Esophagus squamous epithelium (tissue), 4 donors: ENCODE measurements around the gene AGT.

Experiments
- POLR2A ChIP-seq, 4 donors: fragments of 450-650 bp; IDR thresholded peaks; one replicate each; pipeline ENCODE4 v1.6.1; 2017; ENCODE audit warnings: antibody characterized with exemption in 4 of 4, mild to moderate bottlenecking in 4 of 4, moderate library complexity in 3 of 4
- TF ChIP-seq, protein P1 (sequence below), 6 experiments: fragments of 450-650 bp in 4 of 6; fragments of 200-600 bp in 2 of 6; sonication (generic) in 2 of 6; IDR thresholded peaks; one replicate each; pipeline ENCODE4 v1.5.1; 2016 to 2019; ENCODE audit warnings: antibody characterized with exemption in 6 of 6, mild to moderate bottlenecking in 4 of 6, moderate library complexity in 4 of 6

DNA sequence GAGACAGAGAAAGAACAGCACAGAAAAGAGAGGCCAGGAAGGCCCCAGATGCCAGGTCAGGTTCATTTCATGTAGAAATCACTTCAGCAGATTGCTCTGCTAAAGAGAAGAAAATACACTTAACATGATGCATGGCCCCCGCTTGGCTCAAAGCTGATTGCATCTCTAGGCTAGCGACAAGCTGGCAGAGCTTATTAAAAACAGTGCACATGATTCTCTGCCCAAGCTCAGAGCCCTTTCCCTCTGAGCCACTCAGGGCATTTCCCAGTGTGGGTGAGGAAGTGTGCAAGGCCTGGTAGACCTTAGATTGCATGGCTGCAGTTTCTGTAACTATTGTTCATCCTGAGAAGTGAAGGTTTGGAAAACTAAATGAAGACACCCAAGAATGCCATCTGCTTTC lies 30.0 kb upstream of the AGT start:
- TF ChIP-seq, protein P1, sequence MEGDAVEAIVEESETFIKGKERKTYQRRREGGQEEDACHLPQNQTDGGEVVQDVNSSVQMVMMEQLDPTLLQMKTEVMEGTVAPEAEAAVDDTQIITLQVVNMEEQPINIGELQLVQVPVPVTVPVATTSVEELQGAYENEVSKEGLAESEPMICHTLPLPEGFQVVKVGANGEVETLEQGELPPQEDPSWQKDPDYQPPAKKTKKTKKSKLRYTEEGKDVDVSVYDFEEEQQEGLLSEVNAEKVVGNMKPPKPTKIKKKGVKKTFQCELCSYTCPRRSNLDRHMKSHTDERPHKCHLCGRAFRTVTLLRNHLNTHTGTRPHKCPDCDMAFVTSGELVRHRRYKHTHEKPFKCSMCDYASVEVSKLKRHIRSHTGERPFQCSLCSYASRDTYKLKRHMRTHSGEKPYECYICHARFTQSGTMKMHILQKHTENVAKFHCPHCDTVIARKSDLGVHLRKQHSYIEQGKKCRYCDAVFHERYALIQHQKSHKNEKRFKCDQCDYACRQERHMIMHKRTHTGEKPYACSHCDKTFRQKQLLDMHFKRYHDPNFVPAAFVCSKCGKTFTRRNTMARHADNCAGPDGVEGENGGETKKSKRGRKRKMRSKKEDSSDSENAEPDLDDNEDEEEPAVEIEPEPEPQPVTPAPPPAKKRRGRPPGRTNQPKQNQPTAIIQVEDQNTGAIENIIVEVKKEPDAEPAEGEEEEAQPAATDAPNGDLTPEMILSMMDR (IDR thresholded peaks at IDR 0.05) = no peak
- TF ChIP-seq POLR2A (IDR thresholded peaks at IDR 0.05) = no peak
